Upper lobe of right lung (tissue), 1 donor: ENCODE results near the gene TMEM87B. TPM values are rescaled to one million over a fixed set of nuclear protein-coding genes. Genes with fewer than 3 reads are reported as not detected.
A peak's percentile ranks its signal among the peaks of the same experiment; 100 is the strongest.

Experiments used
- ATAC-seq: fragments of 200-7000 bp; cut with Tn5 transposase; one replicate; pipeline ENCODE4 v1.9.1; 2020; ENCODE audit warnings: mild to moderate bottlenecking, moderate library complexity
- DNase-seq: peaks from one replicate; pipeline ENCODE4 v3.0.0-alpha.2; 2020
- H3K27ac ChIP-seq: fragments of 200-600 bp; one replicate; pipeline ENCODE4 v1.8.0; 2022
- H3K27me3 ChIP-seq: fragments of 200-600 bp; one replicate; pipeline ENCODE4 v1.8.0; 2022; ENCODE audit warnings: mild to moderate bottlenecking
- H3K36me3 ChIP-seq: fragments of 200-600 bp; one replicate; pipeline ENCODE4 v1.8.0; 2022
- H3K4me1 ChIP-seq: fragments of 200-600 bp; one replicate; pipeline ENCODE4 v1.8.0; 2022
- H3K4me3 ChIP-seq: fragments of 200-600 bp; one replicate; pipeline ENCODE4 v1.8.0; 2022; ENCODE audit warnings: mild to moderate bottlenecking
- H3K9me3 ChIP-seq: fragments of 200-600 bp; one replicate; pipeline ENCODE4 v1.8.0; 2022
- CTCF ChIP-seq: fragments of 200-600 bp; IDR thresholded peaks from one replicate; pipeline ENCODE4 v1.8.0; 2022; ENCODE audit warnings: antibody characterized with exemption
- intact Hi-C: fragments of 100-400 bp; cut with DNase I; formaldehyde crosslinking; loops from one replicate; pipeline ENCODE4 v1.11.0; 2022
- long read RNA-seq: library from polyadenylated mRNA; unstranded; transcript quantifications from one replicate; pipeline ENCODE4 v2.0.0, GENCODE V29; 2021
- total RNA-seq: library from RNA; stranded (reverse); fragmentation: NEBNext Ultra II Directional; extraction: Animal tissue kit (Norgen Biotek cat#: 25700); gene quantifications from one replicate; pipeline ENCODE4 v1.2.1, GENCODE V29; 2021
- donor health status: DM: no; HTN: yes; CAD: no; lungs with severe emphysema.

The TMEM87B gene
- total RNA-seq = 28.0 TPM
- long read RNA-seq, full-length matches to known transcripts = 22 of 28 reads
- long read RNA-seq, partial matches to known transcripts = 2 of 28 reads
- long read RNA-seq, other reads (novel, unspliced or antisense) = 4 of 28 reads

DNA sequence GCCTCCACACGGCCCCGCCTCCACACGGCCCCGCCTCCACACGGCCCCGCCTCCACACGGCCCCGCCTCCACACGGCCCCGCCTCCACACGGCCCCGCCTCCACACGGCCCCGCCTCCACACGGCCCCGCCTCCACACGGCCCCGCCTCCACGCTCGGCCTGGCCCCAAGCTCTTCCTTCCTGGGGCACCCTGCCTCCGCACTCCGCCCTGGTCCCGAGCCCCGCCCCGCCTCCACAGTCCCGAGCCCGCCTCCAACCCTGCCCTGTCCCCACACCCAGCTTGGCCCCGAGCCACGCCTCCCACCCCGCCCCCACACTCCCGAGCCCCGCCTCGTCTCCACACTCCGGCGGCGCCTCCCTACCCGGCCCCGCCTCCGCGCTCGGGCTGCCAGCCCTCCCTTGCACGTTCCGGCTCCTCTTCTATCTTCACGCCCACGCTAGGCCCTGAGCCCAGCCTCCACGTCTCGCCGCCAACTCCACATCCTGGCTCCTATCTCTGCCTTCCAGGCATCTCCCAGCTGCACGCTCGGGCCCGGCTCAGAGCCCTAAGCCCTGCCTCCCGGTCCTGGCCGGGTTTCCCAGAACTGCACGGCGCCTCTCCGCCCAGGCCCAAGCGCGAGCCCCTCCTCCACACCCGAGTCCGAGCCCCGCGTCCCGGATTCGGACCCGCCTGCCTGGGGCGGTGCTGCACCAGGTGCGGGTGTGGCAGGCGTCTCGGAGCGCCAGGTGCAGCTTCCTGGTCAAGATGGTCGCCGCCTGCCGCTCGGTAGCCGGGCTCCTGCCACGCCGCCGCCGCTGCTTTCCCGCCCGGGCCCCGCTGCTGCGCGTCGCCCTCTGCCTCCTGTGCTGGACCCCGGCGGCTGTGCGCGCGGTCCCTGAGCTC, at the start of gene TMEM87B:
Gene TMEM87B (plus strand): TSS at position 423 of the 883 bp plus-strand sequence. CDS start 323 bp downstream, at position 746.
- no peaks in the 10 kb centered on the region for H3K9me3 ChIP-seq
- H3K36me3 ChIP-seq = peaks cover 3% of the 10 kb centered on the region
- peak within 1 kb of the TSS; percentile 99 for H3K27ac ChIP-seq
- H3K27me3 ChIP-seq = no peaks in the 10 kb centered on the region
- DNase-seq = peak; percentile 99
- H3K4me1 ChIP-seq = peaks cover 33% of the 10 kb centered on the region
- no peak for TF ChIP-seq CTCF
- ATAC-seq = peak; percentile 84
- intact Hi-C loops = no loop called here
- peak within 1 kb of the TSS; percentile 97 for H3K4me3 ChIP-seq

DNA sequence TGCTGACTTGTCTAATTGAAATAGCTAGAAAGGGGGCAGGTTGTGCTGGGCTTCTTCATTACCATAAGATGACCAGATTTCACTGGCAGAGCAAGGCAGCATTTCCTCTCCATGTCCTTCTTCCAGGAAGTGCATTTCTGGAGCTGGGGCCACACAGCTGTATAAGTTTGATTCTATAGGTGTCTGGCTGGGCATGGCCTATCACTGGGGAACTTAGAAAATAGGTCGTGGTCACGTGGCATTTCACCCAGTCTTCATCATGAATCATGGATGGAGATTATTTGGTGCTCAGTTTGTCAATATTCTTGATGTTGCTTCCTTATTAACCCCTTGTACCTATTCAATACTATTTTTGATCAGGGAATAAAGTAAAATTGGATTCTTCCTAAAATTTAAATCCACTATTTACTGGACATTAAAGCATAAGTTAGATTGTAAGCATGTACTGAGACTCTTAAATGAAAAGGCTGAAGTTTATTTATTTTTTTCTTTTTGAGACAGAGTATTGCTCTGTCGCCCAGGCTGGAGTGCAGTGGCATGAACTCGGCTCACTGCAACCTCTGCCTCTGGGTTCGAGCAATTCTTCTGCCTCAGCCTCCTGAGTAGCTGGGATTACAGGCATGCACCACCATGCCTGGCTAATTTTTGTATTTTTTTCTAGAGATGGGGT, 49.5 kb upstream of the TMEM87B start:
- no peak for ATAC-seq
- Histone ChIP-seq H3K36me3 (peaks cover 32% of the 10 kb centered on the region), H3K4me3 (no peak overlapping the region), H3K27me3 (no peaks in the 10 kb centered on the region), H3K9me3 (no peaks in the 10 kb centered on the region), H3K27ac (no peak overlapping the region), H3K4me1 (no peaks in the 10 kb centered on the region)
- TF ChIP-seq CTCF = no peak
- intact Hi-C loops = no loop called here
- no peak for DNase-seq

GRCh38 chr2:112006076-112006410, 49.0 kb upstream of the TMEM87B start:
- H3K4me3 ChIP-seq = no peak overlapping the region
- intact Hi-C loops = no loop called here
- no peaks in the 10 kb centered on the region for H3K4me1 ChIP-seq
- no peaks in the 10 kb centered on the region for H3K27me3 ChIP-seq
- no peaks in the 10 kb centered on the region for H3K9me3 ChIP-seq
- H3K27ac ChIP-seq = no peak overlapping the region
- DNase-seq (no peak), ATAC-seq (peak; percentile 37)
- H3K36me3 ChIP-seq = peaks cover 37% of the 10 kb centered on the region
- no peak for TF ChIP-seq CTCF

DNA sequence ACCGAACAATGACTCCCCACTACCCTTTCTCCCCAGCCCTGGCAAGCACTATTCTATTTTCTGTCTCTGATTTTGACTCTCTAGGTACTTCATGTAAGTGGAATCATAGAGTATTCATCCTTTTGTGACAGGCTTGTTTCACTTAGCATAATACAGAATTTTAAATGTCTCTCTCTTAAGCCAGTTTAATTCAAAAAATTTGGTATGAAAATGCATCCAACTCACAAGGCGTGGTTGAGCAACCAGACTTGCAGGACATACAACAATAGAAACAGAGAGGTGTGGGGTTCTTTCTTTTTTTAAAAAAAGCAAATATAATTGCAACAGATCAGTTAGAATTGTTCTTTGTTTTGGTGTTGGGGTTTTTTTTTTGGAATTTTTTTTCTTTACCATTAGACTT, 47.6 kb upstream of the TMEM87B start:
- TF ChIP-seq CTCF = no peak
- Histone ChIP-seq H3K4me1 (no peaks in the 10 kb centered on the region), H3K4me3 (no peak overlapping the region), H3K36me3 (peaks cover 39% of the 10 kb centered on the region), H3K9me3 (no peaks in the 10 kb centered on the region), H3K27me3 (no peaks in the 10 kb centered on the region), H3K27ac (no peak overlapping the region)
- no peak for DNase-seq
- no peak for ATAC-seq
- intact Hi-C loops = no loop called here

- Histone ChIP-seq H3K27ac (no peak overlapping the region), H3K9me3 (no peaks in the 10 kb centered on the region), H3K4me3 (no peak overlapping the region), H3K27me3 (no peaks in the 10 kb centered on the region), H3K4me1 (no peaks in the 10 kb centered on the region), H3K36me3 (peaks cover 34% of the 10 kb centered on the region)
- ATAC-seq = no peak
- TF ChIP-seq CTCF = no peak
- no peak for DNase-seq
- intact Hi-C loops = no loop called here
Measured at GRCh38 chr2:112008910-112009485, 46.1 kb upstream of the TMEM87B start.
